Measurements from ENCODE around the gene ZBTB38. TPM values are rescaled to one million over a fixed set of nuclear protein-coding genes. Genes with fewer than 3 reads are reported as not detected.

ZBTB38 gene
- total RNA-seq, 1 donor from 2014 or later, result 116 TPM

DNA sequence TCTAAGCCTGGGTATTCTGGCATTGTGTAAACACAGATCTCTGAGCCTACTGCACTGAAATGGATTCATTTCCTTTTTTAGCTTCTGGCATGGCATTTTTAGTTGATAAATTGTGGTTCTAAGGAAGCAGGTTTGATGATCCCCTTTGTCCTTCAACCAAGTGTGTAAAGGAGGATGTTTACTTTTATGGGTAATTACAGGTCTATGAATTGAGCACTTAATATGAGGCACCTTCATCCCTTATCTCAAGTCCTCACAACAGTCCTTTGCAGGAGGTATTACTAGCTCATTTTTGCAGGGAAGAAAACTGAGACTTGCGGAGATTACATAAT, 30.8 kb upstream of the ZBTB38 start:
- Histone ChIP-seq H3K27ac (replicated peaks) (no peak overlapping the region), H3K27me3 (ENCODE audit: low read depth) (no peaks in the 10 kb centered on the region), H3K4me1 (peaks cover 9% of the 10 kb centered on the region), H3K9me3 (replicated peaks) (no peaks in the 10 kb centered on the region), H3K36me3 (no peaks in the 10 kb centered on the region), H3K4me3 (no peak overlapping the region)
- no peak for DNase-seq
- no peak for TF ChIP-seq CTCF (IDR thresholded peaks at IDR 0.05; ENCODE audit: borderline replicate concordance)
- intact Hi-C loops (cut with micrococcal nuclease), result no loop called here

DNA sequence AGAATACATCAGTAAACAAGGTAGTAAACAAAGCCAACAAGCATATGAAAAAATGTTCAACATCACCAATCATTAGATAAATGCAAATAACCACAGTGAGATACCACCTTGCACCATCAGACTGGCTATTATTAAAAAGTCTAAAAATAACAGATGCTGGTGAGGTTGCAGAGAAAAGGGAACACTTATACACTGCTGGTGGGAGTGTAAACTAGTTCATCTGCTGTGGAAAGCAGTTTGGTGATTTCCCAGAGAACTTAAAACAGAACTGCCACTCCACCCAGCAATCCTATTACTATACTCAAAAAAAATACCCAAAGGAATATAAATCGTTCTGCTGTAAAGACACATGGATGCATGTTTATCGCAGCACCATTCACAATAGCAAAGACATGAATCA, 30.3 kb upstream of the ZBTB38 start:
- H3K4me1 ChIP-seq, result peaks cover 4% of the 10 kb centered on the region
- no peak overlapping the region for H3K27ac ChIP-seq (replicated peaks)
- intact Hi-C loops (cut with micrococcal nuclease), result no loop called here
- no peaks in the 10 kb centered on the region for H3K36me3 ChIP-seq
- H3K27me3 ChIP-seq (ENCODE audit: low read depth), result no peaks in the 10 kb centered on the region
- no peak for DNase-seq
- no peaks in the 10 kb centered on the region for H3K9me3 ChIP-seq (replicated peaks)
- H3K4me3 ChIP-seq, result no peak overlapping the region
- no peak for TF ChIP-seq CTCF (IDR thresholded peaks at IDR 0.05; ENCODE audit: borderline replicate concordance)

- no peaks in the 10 kb centered on the region for H3K27me3 ChIP-seq (ENCODE audit: low read depth)
- H3K4me3 ChIP-seq, result no peak overlapping the region
- no peaks in the 10 kb centered on the region for H3K4me1 ChIP-seq
- no peaks in the 10 kb centered on the region for H3K36me3 ChIP-seq
- no peaks in the 10 kb centered on the region for H3K9me3 ChIP-seq (replicated peaks)
- no peak for TF ChIP-seq CTCF (IDR thresholded peaks at IDR 0.05; ENCODE audit: borderline replicate concordance)
- DNase-seq, result no peak
- no peak overlapping the region for H3K27ac ChIP-seq (replicated peaks)
- intact Hi-C loops (cut with micrococcal nuclease), result no loop called here
Observed at GRCh38 chr3:141338881-141339280, 29.4 kb upstream of the ZBTB38 start.

- H3K27ac ChIP-seq (replicated peaks), result no peak overlapping the region
- H3K9me3 ChIP-seq (replicated peaks), result no peaks in the 10 kb centered on the region
- no peak for TF ChIP-seq CTCF (IDR thresholded peaks at IDR 0.05; ENCODE audit: borderline replicate concordance)
- intact Hi-C loops (cut with micrococcal nuclease), result no loop called here
- no peak for DNase-seq
- H3K4me3 ChIP-seq, result no peak overlapping the region
- no peaks in the 10 kb centered on the region for H3K36me3 ChIP-seq
- no peaks in the 10 kb centered on the region for H3K27me3 ChIP-seq (ENCODE audit: low read depth)
- H3K4me1 ChIP-seq, result no peaks in the 10 kb centered on the region
Observed at GRCh38 chr3:141341536-141341935, 26.8 kb upstream of the ZBTB38 start.

DNA sequence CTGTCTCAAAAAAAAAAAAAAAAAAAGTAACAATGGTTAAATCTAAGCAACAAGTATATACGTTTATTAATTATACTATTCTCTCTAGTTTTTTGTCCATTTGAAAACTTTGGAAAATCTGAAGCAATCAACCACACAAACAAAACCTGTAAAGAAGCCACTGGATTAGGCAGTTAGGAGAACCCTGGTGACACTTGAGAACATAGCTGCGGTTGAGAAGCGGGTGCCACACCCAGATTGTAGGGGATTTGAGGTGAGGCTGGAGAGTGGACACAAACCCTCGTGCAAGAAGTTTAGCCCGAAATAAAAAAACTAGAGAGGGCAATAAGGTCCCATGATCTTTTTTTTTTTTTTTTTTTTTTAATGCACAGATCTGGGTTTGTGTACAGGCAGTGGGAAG, 25.9 kb upstream of the ZBTB38 start:
- Histone ChIP-seq H3K27me3 (ENCODE audit: low read depth) (no peaks in the 10 kb centered on the region), H3K4me3 (no peak overlapping the region), H3K27ac (replicated peaks) (no peak overlapping the region), H3K4me1 (no peaks in the 10 kb centered on the region), H3K9me3 (replicated peaks) (no peaks in the 10 kb centered on the region), H3K36me3 (no peaks in the 10 kb centered on the region)
- no peak for DNase-seq
- no peak for TF ChIP-seq CTCF (IDR thresholded peaks at IDR 0.05; ENCODE audit: borderline replicate concordance)
- intact Hi-C loops (cut with micrococcal nuclease), result no loop called here

DNA sequence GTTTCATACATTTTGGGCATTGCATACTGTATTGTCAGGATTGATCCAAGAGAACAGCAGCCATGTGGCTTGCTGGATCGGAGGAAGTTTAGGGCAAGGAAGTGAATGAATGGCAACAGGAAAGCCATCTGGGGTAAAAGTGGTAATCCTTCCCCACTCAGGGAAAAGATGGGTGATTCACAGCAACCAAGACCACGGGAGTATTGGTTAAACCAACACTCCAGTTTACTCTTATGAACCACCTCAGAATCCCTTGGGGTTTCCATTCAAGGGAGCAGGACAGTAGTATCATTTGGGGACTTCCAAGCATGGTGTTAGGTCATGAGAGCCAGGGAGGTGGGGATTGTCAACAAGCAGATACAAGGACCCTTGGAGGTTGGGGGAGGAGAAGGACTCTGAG, 25.2 kb upstream of the ZBTB38 start:
- DNase-seq, result no peak
- Histone ChIP-seq H3K36me3 (no peaks in the 10 kb centered on the region), H3K27ac (replicated peaks) (no peak overlapping the region), H3K27me3 (ENCODE audit: low read depth) (no peaks in the 10 kb centered on the region), H3K4me1 (no peaks in the 10 kb centered on the region), H3K4me3 (no peak overlapping the region), H3K9me3 (replicated peaks) (no peaks in the 10 kb centered on the region)
- no peak for TF ChIP-seq CTCF (IDR thresholded peaks at IDR 0.05; ENCODE audit: borderline replicate concordance)
- intact Hi-C loops (cut with micrococcal nuclease), result no loop called here

Measured in left ventricle myocardium inferior (tissue), 1 donor.